AG04449 (cell line): Measurements from ENCODE around the gene NUDT3.
"Not testable (repeated sequence)": the region's sequence is repeated elsewhere in the genome, so short reads cannot be mapped to it uniquely, and the experiment has no call there.

Source experiments
- CTCF ChIA-PET: fragments of 350-600 bp; formaldehyde crosslinking; extraction: SDS; loops from one replicate; lab custom pipeline; 2021; ENCODE audit warnings: antibody characterized with exemption; lab: Yijun Ruan, JAX
- POLR2A ChIA-PET: fragments of 400-600, 350-600 bp; formaldehyde crosslinking; extraction: SDS; loops from one replicate; lab custom pipeline; 2020; ENCODE audit warnings: antibody characterized with exemption, inconsistent platforms; lab: Yijun Ruan, JAX
- DNase-seq: peaks from one replicate; pipeline ENCODE4 v3.0.0-alpha.2; 2010; ENCODE audit warnings: low read depth, low spot score
- H3K4me3 ChIP-seq: 2 replicates; pipeline ENCODE4 v1.5.1; 2011; ENCODE audit warnings: low read depth, mild to moderate bottlenecking, control low read depth, low read length
- TF ChIP-seq, protein P1 (sequence below): IDR thresholded peaks from one replicate; pipeline ENCODE4 v1.5.1; 2011; ENCODE audit warnings: mild to moderate bottlenecking, moderate library complexity, low read length, control low read depth, inconsistent platforms; ENCODE audit not compliant: insufficient read depth; ENCODE audit errors: missing control alignments

Gene NUDT3

DNA sequence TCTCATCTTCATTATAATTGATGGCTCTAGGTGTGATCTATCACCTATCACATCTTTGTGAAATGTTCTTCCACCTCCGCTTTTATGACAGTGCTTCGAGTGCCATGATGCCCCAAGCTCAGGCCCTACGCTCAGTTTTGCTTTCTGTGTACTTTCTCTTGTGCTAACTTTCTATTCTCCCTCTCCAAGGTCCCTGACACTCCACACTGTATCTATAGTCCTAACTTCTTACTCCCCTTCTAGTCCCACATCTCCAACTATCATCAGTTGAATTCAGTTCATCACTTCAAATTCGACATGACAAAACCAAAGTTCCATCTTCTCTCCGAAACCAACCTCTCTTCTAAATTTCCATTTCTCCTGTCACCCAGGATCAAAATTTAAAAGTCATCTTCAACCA lies 16.6 kb downstream of the NUDT3 start:
- no peak for DNase-seq
- H3K4me3 ChIP-seq: no peak overlapping the region
- ChIA-PET CTCF (interaction anchor here (1.3 kb wide), 1 partner anchor 17 kb away, joined by 3 read pairs; the partner anchor contains the start of gene NUDT3), POLR2A (no interaction called here)
- TF ChIP-seq, protein P1, sequence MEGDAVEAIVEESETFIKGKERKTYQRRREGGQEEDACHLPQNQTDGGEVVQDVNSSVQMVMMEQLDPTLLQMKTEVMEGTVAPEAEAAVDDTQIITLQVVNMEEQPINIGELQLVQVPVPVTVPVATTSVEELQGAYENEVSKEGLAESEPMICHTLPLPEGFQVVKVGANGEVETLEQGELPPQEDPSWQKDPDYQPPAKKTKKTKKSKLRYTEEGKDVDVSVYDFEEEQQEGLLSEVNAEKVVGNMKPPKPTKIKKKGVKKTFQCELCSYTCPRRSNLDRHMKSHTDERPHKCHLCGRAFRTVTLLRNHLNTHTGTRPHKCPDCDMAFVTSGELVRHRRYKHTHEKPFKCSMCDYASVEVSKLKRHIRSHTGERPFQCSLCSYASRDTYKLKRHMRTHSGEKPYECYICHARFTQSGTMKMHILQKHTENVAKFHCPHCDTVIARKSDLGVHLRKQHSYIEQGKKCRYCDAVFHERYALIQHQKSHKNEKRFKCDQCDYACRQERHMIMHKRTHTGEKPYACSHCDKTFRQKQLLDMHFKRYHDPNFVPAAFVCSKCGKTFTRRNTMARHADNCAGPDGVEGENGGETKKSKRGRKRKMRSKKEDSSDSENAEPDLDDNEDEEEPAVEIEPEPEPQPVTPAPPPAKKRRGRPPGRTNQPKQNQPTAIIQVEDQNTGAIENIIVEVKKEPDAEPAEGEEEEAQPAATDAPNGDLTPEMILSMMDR: no peak

DNA sequence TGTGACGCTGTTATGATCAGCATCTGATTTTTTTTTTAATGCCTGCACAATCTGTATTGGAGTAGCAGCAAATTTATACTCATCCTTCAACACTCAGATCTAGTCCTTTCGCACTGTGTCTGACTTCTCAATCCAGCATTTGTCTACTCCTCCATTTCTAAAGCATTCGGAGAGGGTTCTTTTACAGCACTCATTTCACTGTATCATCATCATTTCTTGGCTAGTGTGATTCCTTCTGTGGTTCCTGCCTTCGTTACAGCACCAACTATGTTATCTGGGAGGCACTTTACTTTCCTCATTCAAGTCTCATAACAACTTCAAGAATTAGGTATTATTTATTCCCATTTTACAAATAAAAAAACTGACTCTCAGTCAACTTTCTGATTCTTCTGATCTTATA lies 18.0 kb downstream of the NUDT3 start:
- TF ChIP-seq, protein P1: no peak
- no peak overlapping the region for H3K4me3 ChIP-seq
- ChIA-PET CTCF (no interaction called here), POLR2A (no interaction called here)
- DNase-seq: no peak

DNA sequence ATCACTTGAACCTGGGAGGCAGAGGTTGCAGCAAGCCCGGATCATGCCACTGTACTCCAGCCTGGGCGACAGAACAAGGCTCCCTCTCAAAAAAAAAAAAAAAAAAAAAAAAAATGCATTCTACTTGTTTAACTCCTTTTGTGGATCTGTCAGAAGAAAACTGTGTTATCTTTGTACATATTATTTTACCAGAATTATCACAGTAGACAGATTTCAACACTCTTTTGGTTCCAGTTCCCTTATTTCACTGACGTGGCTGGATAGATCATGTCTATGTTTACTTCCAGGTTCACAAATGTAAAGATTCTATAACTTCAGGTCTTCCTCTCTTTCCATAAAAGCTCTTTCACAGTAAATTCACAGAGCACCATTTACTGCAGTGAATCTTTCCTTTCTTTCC lies 18.4 kb downstream of the NUDT3 start:
- no peak overlapping the region for H3K4me3 ChIP-seq
- DNase-seq: no peak
- TF ChIP-seq, protein P1: no peak
- ChIA-PET CTCF (no interaction called here), POLR2A (no interaction called here)

DNA sequence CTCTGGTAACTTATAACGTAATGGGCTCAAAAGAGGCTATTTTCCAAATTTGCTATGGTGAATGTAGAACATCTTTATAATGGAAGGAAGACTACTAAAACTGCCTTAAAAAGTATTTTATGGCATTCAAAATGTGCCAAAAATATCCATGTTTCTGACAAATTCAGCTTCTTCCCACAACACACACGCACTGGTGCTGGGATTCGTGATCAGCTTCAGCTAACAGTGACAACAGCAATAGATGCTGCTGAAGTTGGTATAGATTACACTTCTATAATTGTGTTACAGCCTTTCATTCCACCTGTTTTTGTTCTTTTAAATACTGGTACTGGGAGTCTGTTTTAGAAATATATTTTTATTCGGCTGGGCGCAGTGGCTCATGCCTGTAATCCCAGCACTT lies 19.0 kb downstream of the NUDT3 start:
- no peak for DNase-seq
- CTCF ChIA-PET: no interaction called here
- POLR2A ChIA-PET: no interaction called here
- no peak overlapping the region for H3K4me3 ChIP-seq
- TF ChIP-seq, protein P1: no peak

DNA sequence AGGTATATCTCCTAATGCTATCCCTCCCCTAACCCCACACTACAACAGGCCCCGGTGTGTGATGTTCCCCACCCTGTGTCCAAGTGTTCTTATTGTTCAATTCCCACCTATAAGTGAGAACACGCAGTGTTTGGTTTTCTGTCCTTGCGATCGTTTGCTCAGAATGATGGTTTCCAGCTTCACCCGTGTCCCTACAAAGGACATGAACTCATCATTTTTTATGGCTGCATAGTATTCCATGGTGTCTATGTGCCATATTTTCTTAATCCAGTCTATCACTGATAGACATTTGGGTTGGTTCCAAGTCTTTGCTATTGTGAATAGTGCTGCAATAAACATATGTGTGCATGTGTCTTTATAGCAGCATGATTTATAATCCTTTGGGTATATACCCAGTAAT lies 20.6 kb downstream of the NUDT3 start:
- POLR2A ChIA-PET, CTCF ChIA-PET, DNase-seq, H3K4me3 ChIP-seq: not testable (repeated sequence)

DNA sequence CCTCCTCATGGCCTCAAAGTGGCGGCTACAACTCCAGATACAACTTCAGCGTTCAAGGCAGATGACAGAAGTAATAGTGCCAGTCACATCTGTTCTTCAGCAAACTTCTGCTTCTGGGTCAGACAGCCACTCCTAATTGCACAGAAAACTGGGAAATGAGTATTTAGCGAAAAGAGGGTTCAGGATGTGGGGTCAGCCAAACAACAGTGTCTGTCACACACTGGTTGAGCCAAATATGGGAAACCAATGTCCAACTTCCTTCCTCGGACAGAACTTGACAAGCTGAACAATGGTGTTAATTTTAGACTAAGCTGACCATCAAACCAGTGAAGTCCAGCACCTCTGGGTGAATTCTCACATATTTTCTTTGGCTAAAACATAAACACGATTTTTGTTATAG lies 22.1 kb downstream of the NUDT3 start:
- H3K4me3 ChIP-seq: no peak overlapping the region
- DNase-seq: no peak
- ChIA-PET CTCF (no interaction called here), POLR2A (interaction anchor here (0.6 kb wide), 1 partner anchor 12 kb away, joined by 4 read pairs; no protein-coding TSS in a partner anchor)
- TF ChIP-seq, protein P1: no peak

DNA sequence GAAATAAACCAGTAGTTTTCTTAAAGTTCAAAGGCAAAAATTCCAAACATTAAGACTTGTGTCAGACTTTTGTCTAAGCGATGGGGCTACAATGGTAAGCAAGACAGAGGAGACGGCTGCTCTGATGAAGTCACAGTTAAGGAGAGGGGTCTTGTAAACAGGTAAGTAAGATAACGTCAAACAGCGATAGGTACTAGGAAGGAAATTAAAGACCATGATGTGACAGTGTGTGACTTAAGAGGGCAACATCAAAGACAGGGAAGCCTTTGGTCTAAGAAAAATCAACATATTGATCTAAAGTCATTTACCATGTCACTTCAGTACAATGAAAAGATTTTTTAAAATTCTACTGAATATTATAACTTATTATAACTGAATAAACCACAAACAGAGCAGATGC lies 23.1 kb downstream of the NUDT3 start:
- POLR2A ChIA-PET: no interaction called here
- CTCF ChIA-PET: interaction anchor here (1.1 kb wide), 1 partner anchor 120 kb away, joined by 5 read pairs; no protein-coding TSS in a partner anchor
- no peak for DNase-seq
- H3K4me3 ChIP-seq: no peak overlapping the region
- TF ChIP-seq, protein P1: no peak
